ENCODE results near the gene PGM3. TPM values are rescaled to one million over a fixed set of nuclear protein-coding genes. Genes with fewer than 3 reads are reported as not detected.

The PGM3 gene
- polyA plus RNA-seq, 1 experiment, result 155 TPM

DNA sequence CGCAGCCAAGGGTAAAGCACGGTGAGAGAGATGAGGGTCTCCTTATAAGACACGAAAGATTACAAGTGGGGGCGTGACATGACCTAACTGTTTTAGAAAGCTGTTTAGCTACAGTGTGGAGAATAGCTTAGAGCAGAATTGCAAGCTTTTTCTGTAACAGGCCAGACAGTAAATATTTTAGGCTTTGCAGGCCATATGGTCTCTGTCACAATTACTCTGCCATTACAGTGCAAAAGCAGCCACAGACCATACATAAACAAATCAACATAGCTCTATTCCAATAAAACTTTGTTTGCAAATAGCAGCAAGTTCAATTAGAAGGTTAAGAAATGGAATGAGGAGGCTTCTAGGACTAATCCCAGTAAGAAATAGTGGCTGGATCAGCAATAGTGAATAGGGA lies 16.8 kb downstream of the PGM3 start:
- Histone ChIP-seq H3K27ac (ENCODE audit: low read depth, low read length) (no peak overlapping the region), H3K27me3 (ENCODE audit: control insufficient read depth, insufficient read depth, low read length) (no peaks in the 10 kb centered on the region), H3K9me3 (ENCODE audit: control insufficient read depth, insufficient read depth, low read length) (no peaks in the 10 kb centered on the region), H3K4me3 (ENCODE audit: low read depth, low read length) (no peak overlapping the region)
- TF ChIP-seq, protein P1, sequence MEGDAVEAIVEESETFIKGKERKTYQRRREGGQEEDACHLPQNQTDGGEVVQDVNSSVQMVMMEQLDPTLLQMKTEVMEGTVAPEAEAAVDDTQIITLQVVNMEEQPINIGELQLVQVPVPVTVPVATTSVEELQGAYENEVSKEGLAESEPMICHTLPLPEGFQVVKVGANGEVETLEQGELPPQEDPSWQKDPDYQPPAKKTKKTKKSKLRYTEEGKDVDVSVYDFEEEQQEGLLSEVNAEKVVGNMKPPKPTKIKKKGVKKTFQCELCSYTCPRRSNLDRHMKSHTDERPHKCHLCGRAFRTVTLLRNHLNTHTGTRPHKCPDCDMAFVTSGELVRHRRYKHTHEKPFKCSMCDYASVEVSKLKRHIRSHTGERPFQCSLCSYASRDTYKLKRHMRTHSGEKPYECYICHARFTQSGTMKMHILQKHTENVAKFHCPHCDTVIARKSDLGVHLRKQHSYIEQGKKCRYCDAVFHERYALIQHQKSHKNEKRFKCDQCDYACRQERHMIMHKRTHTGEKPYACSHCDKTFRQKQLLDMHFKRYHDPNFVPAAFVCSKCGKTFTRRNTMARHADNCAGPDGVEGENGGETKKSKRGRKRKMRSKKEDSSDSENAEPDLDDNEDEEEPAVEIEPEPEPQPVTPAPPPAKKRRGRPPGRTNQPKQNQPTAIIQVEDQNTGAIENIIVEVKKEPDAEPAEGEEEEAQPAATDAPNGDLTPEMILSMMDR (IDR thresholded peaks at IDR 0.05; ENCODE audit: low read depth, low read length), result no peak
- CTCF ChIA-PET, result interaction anchor here (0.6 to 5.9 kb wide), 4 partner anchors 18 to 1363 kb away, joined by 3 to 52 read pairs (median 6); partner anchors contain the start of genes DOP1A and UBE3D
- DNase-seq (ENCODE audit: low read depth, low spot score), result no peak
- POLR2A ChIA-PET, result interaction anchor here (1.4 kb wide), 1 partner anchor 17 kb away, joined by 3 read pairs; the partner anchor contains the start of genes PGM3 and RWDD2A

DNA sequence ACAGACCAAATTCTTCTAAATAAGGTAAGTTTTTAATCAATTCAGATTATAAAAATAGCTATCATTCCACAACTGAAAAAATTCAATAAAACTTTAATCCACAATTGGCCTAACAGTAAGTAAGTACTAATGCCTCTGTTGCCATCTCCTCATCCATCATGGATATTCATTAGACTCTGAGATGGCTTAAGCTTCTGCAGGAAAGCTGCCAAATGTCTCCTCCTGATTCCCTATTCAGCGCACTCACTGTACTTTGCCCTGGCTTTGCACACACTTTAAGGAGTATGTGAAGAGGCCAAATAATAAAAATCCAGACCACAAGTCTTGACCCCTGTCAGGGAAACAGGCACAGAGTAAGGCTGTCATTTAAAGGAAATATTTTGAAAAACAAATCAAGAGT lies 23.6 kb downstream of the PGM3 start:
- DNase-seq (ENCODE audit: low read depth, low spot score), result no peak
- ChIA-PET POLR2A (interaction anchor here (0.6 kb wide), 1 partner anchor 35 kb away, joined by 7 read pairs; no protein-coding TSS in a partner anchor), CTCF (interaction anchor here (0.6 to 4.7 kb wide), 5 partner anchors 46 to 345 kb away, joined by 3 to 28 read pairs (median 5); partner anchors contain the start of genes DOP1A, PRSS35 and UBE3D)
- Histone ChIP-seq H3K27me3 (ENCODE audit: control insufficient read depth, insufficient read depth, low read length) (no peaks in the 10 kb centered on the region), H3K9me3 (ENCODE audit: control insufficient read depth, insufficient read depth, low read length) (no peaks in the 10 kb centered on the region), H3K4me3 (ENCODE audit: low read depth, low read length) (no peak overlapping the region), H3K27ac (ENCODE audit: low read depth, low read length) (no peak overlapping the region)
- TF ChIP-seq, protein P1 (IDR thresholded peaks at IDR 0.05; ENCODE audit: low read depth, low read length), result no peak

DNA sequence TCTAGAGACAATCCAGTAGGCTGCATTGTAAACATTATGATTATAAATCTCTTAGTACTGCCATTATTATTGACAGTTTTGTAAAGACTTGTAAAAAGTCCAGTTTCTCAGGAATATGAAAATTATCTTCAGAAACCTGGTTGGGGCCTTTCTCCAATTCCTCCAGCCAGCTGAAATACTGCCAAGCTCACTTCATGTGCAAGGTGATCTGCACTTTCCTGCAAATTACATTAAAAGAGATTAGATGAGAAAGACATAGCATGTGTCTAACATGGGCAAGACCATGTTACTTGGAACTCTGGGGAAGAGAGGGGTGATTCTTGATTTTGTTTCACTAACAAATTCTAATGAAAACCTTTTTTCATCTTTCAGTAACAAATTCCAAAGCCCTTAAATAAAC lies 24.0 kb downstream of the PGM3 start:
- no peak overlapping the region for H3K4me3 ChIP-seq (ENCODE audit: low read depth, low read length)
- no peak overlapping the region for H3K27ac ChIP-seq (ENCODE audit: low read depth, low read length)
- no peaks in the 10 kb centered on the region for H3K9me3 ChIP-seq (ENCODE audit: control insufficient read depth, insufficient read depth, low read length)
- no peaks in the 10 kb centered on the region for H3K27me3 ChIP-seq (ENCODE audit: control insufficient read depth, insufficient read depth, low read length)
- TF ChIP-seq, protein P1 (IDR thresholded peaks at IDR 0.05; ENCODE audit: low read depth, low read length), result no peak
- CTCF ChIA-PET, result interaction anchor here (1.1 to 4.7 kb wide), 4 partner anchors 47 to 346 kb away, joined by 3 to 28 read pairs (median 5); partner anchors contain the start of genes DOP1A, PRSS35 and UBE3D
- POLR2A ChIA-PET, result interaction anchor here (0.6 kb wide), 1 partner anchor 35 kb away, joined by 7 read pairs; no protein-coding TSS in a partner anchor
- DNase-seq (ENCODE audit: low read depth, low spot score), result no peak

DNA sequence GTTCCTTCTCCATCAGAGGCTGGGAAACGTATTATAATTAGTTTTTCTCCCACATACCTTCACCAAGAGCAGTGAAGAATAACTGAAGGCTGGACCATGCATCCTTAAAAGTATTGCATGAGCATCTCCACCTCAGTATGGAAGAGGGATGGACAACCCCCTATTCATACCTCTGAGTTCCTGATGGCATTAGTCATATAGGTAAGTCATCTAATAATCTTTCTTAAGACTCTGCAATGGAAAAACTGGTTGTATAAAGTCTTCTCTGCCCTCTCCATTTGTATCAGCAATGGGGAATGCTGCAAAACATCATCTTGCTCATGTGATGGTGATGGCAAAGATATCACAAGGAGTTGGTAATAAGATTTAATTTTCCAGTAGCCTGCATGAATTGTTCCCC lies 24.5 kb downstream of the PGM3 start:
- TF ChIP-seq, protein P1 (IDR thresholded peaks at IDR 0.05; ENCODE audit: low read depth, low read length), result no peak
- Histone ChIP-seq H3K27ac (ENCODE audit: low read depth, low read length) (no peak overlapping the region), H3K4me3 (ENCODE audit: low read depth, low read length) (no peak overlapping the region), H3K9me3 (ENCODE audit: control insufficient read depth, insufficient read depth, low read length) (no peaks in the 10 kb centered on the region), H3K27me3 (ENCODE audit: control insufficient read depth, insufficient read depth, low read length) (no peaks in the 10 kb centered on the region)
- CTCF ChIA-PET, result interaction anchor here (1.6 to 4.7 kb wide), 3 partner anchors 102 to 346 kb away, joined by 4 to 28 read pairs (median 6); partner anchors contain the start of genes DOP1A, PRSS35 and UBE3D
- DNase-seq (ENCODE audit: low read depth, low spot score), result no peak
- POLR2A ChIA-PET, result no interaction called here

DNA sequence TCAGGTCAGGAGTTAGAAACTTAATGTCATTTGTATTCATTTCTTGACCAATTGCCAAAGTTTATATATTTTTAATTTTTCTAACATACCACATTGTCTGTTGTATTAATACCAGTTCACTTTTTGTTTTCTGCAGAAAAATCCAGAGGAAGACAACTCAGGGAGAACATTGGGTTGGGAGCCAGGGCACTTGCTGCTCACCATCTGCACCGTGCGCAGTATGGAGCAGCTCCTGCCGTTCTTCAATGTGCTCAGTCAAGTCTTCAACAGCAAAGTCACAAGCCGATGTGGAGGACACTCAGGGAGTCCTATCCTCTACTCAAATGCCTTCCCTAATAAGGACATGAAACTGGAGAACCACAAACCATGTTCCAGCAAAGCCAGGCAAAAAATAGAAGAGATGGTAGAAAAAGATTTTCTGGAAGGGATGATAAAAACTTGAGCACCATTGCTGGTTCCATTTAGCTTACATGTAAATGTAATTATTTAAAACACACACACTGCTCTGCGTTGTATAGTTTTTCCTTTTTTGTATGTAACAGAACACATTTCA lies 25.3 kb downstream of the PGM3 start:
- ChIA-PET POLR2A (no interaction called here), CTCF (interaction anchor here (4.7 kb wide), 1 partner anchor 101 kb away, joined by 28 read pairs; the partner anchor contains the start of genes DOP1A and UBE3D)
- TF ChIP-seq, protein P1 (IDR thresholded peaks at IDR 0.05; ENCODE audit: low read depth, low read length), result no peak
- no peaks in the 10 kb centered on the region for H3K27me3 ChIP-seq (ENCODE audit: control insufficient read depth, insufficient read depth, low read length)
- no peak overlapping the region for H3K27ac ChIP-seq (ENCODE audit: low read depth, low read length)
- no peaks in the 10 kb centered on the region for H3K9me3 ChIP-seq (ENCODE audit: control insufficient read depth, insufficient read depth, low read length)
- no peak for DNase-seq (ENCODE audit: low read depth, low spot score)
- no peak overlapping the region for H3K4me3 ChIP-seq (ENCODE audit: low read depth, low read length)
